Measurements from ENCODE around the gene MICAL3. TPM values are rescaled to one million over a fixed set of nuclear protein-coding genes. Genes with fewer than 3 reads are reported as not detected.

MICAL3 gene
- total and polyA plus RNA-seq, 2 donors from 2014 or later, result 5.0 to 99.4 TPM

DNA sequence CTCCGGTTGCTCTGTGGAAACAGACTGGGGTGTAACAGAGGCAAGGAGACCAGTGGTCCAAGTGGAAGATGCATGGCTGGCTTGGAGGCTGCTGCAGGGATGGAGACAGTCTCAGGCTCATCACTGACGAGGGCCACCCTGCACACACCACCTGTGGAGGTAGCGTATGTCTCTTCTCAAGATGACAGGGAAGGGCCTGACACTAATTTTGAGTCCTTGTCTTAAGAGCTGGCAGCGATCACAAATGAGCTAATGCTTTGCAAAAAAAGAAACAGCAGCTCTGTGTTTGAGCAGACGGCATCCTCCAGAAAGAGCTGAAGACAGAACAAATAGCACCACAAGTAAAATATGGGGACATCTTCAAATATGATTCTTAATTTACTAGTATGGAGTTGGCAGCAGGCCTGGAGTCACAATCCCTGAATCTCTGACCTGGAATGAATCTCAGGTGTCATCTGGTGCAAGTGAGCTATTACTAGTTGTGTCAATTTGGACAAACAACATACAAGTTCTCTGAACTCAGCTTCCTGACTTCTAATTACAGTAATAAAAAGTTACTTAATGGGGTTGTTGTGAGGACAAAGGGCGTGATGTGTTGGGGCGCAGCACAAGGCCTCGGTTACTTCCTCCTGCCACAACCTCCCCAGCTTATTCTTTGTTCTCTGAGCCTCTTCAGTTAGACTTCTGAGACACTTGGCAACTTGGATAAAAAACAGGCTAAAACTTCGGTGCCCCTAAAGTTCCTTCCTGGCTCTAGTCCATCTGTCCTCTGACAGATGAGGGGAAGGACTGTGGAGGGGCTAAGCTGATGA is 154.9 kb downstream of the MICAL3 start:
- peaks cover 0 to 50% (median 26%) of the 10 kb centered on the region in 3 donors for H3K36me3 ChIP-seq (ENCODE audit: control insufficient read depth in 2 of 3, insufficient read depth in 3 of 3, low read length in 3 of 3)
- DNase-seq (peak in 1 of 5 donors; percentile 37), FAIRE-seq (no peak)
- intact Hi-C loops (cut with DNase I), result loop anchor here (10.0 kb wide), 1 partner anchor 45 kb away; no protein-coding TSS in a partner anchor
- TF ChIP-seq CTCF (IDR thresholded peaks at IDR 0.05; ENCODE audit: borderline replicate concordance, extremely low read depth, insufficient read depth), result no peak
- H3K4me3 ChIP-seq (ENCODE audit: low read length in 3 of 3), result no peak overlapping the region
- no peak overlapping the region for H3K27ac ChIP-seq (ENCODE audit: low read depth in 2 of 2, low read length in 2 of 2)
- peaks cover 0 to 3% (median 0%) of the 10 kb centered on the region in 3 donors for H3K4me1 ChIP-seq (ENCODE audit: control insufficient read depth in 2 of 3, insufficient read depth in 2 of 3, low read depth in 1 of 3, low read length in 3 of 3)
- H3K9ac ChIP-seq (ENCODE audit: low read length in 3 of 3), result no peak overlapping the region
- H3K27me3 ChIP-seq (ENCODE audit: control insufficient read depth, insufficient read depth, low read length), result no peaks in the 10 kb centered on the region
- H3K9me3 ChIP-seq (ENCODE audit: control insufficient read depth in 2 of 3, insufficient read depth in 1 of 3, low read length in 3 of 3), result no peaks in the 10 kb centered on the region

GRCh38 chr22:17868771-17869170 is 155.6 kb downstream of the MICAL3 start:
- Histone ChIP-seq H3K27me3 (ENCODE audit: control insufficient read depth, insufficient read depth, low read length) (no peaks in the 10 kb centered on the region), H3K4me3 (ENCODE audit: low read length in 3 of 3) (no peak overlapping the region), H3K9ac (ENCODE audit: low read length in 3 of 3) (no peak overlapping the region), H3K27ac (ENCODE audit: low read depth in 2 of 2, low read length in 2 of 2) (no peak overlapping the region), H3K9me3 (ENCODE audit: control insufficient read depth in 2 of 3, insufficient read depth in 1 of 3, low read length in 3 of 3) (no peaks in the 10 kb centered on the region), H3K4me1 (ENCODE audit: control insufficient read depth in 2 of 3, insufficient read depth in 2 of 3, low read depth in 1 of 3, low read length in 3 of 3) (peaks cover 0 to 3% (median 0%) of the 10 kb centered on the region in 3 donors), H3K36me3 (ENCODE audit: control insufficient read depth in 2 of 3, insufficient read depth in 3 of 3, low read length in 3 of 3) (peaks cover 0 to 55% (median 31%) of the 10 kb centered on the region in 3 donors)
- TF ChIP-seq CTCF (IDR thresholded peaks at IDR 0.05; ENCODE audit: borderline replicate concordance, extremely low read depth, insufficient read depth), result no peak
- intact Hi-C loops (cut with DNase I), result no loop called here
- DNase-seq (no peak), FAIRE-seq (no peak)

DNA sequence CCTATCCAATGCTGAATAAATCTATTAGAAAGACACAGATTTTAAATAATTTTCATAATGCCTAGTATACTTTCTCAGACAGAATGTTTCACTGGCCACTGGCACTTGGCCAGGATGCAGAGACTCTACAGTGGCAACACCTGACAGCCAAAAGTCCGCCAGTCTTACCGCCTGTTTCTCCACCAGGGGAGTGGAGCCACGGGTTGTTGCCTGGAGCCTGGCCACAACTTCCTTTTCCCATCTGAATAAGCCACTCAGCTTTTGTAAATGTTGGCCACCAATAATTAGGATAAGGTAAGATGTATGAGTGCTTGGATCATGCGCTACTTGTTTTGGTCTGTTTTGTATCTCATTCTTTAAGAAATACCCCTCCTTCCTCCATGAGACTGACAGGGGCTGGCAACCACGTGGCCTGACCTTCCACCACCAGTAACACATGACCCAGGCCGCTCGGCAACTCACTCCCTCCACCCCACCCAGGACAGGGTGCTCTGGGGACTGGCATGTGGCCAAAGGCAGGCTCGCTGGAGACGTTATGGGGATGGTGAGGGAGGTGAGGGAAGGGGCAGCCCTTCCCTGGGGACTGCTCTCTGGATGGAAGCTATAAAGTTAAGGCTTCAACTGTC is 157.1 kb downstream of the MICAL3 start:
- peak overlapping the region in 1 of 2 donors; percentile 23 for H3K27ac ChIP-seq (ENCODE audit: low read depth in 2 of 2, low read length in 2 of 2)

More for the DNA sequence above, 157.1 kb downstream of the MICAL3 start:
- TF ChIP-seq CTCF (IDR thresholded peaks at IDR 0.05; ENCODE audit: borderline replicate concordance, extremely low read depth, insufficient read depth), result peak; percentile 10
- FAIRE-seq (no peak), DNase-seq (peak in 1 of 5 donors; percentile 87)
- H3K4me1 ChIP-seq (ENCODE audit: control insufficient read depth in 2 of 3, insufficient read depth in 2 of 3, low read depth in 1 of 3, low read length in 3 of 3), result peaks cover 0 to 3% (median 0%) of the 10 kb centered on the region in 3 donors
- H3K27me3 ChIP-seq (ENCODE audit: control insufficient read depth, insufficient read depth, low read length), result no peaks in the 10 kb centered on the region
- no peaks in the 10 kb centered on the region for H3K9me3 ChIP-seq (ENCODE audit: control insufficient read depth in 2 of 3, insufficient read depth in 1 of 3, low read length in 3 of 3)
- H3K4me3 ChIP-seq (ENCODE audit: low read length in 3 of 3), result no peak overlapping the region
- intact Hi-C loops (cut with DNase I), result no loop called here
- no peak overlapping the region for H3K9ac ChIP-seq (ENCODE audit: low read length in 3 of 3)
- H3K36me3 ChIP-seq (ENCODE audit: control insufficient read depth in 2 of 3, insufficient read depth in 3 of 3, low read length in 3 of 3), result peaks cover 0 to 53% (median 29%) of the 10 kb centered on the region in 3 donors
